Thymus (tissue), 11 donors: Measurements from ENCODE around the gene ZDHHC4. TPM values are rescaled to one million over a fixed set of nuclear protein-coding genes. Genes with fewer than 3 reads are reported as not detected.
A peak's percentile ranks its signal among the peaks of the same experiment; 100 is the strongest.

Source experiments
- DNase-seq, 9 donors: peaks; one replicate each; pipeline ENCODE4 v3.0.0-alpha.2; 2013; ENCODE audit warnings: low spot score in 9 of 9, low read depth in 6 of 9, missing footprints in 1 of 9
- H3K27ac ChIP-seq, 2 donors: one replicate each; pipeline ENCODE4 v1.5.1; 2013; ENCODE audit warnings: control low read depth in 1 of 2, low read depth in 1 of 2, low read length in 1 of 2, mild to moderate bottlenecking in 1 of 2, moderate library complexity in 1 of 2
- H3K27me3 ChIP-seq, 2 donors: one replicate each; pipeline ENCODE4 v1.5.1; 2013; ENCODE audit warnings: low read length in 1 of 2; ENCODE audit not compliant: control insufficient read depth in 2 of 2, insufficient read depth in 1 of 2
- H3K36me3 ChIP-seq, 2 donors: one replicate each; pipeline ENCODE4 v1.5.1; 2013; ENCODE audit warnings: low read length in 1 of 2, mild to moderate bottlenecking in 1 of 2, moderate library complexity in 1 of 2; ENCODE audit not compliant: control insufficient read depth in 2 of 2, insufficient read depth in 2 of 2
- H3K4me1 ChIP-seq, 2 donors: one replicate each; pipeline ENCODE4 v1.5.1; 2013; ENCODE audit warnings: low read length in 2 of 2; ENCODE audit not compliant: control insufficient read depth in 2 of 2, insufficient read depth in 2 of 2
- H3K4me3 ChIP-seq, 2 donors: one replicate each; pipeline ENCODE4 v1.5.1; 2013; ENCODE audit warnings: low read length in 2 of 2, control low read depth in 1 of 2, mild to moderate bottlenecking in 1 of 2
- H3K9me3 ChIP-seq, 2 donors: one replicate each; pipeline ENCODE4 v1.5.1; 2013; ENCODE audit warnings: low read length in 1 of 2, mild to moderate bottlenecking in 1 of 2; ENCODE audit not compliant: control insufficient read depth in 2 of 2, insufficient read depth in 1 of 2
- WGBS: extraction: QIAGEN DNeasy Blood & Tissue Kit; methylation state at CpG from one replicate; pipeline ENCODE4 v1.1.7; 2013; 5-methylcytosine and 5-hydroxymethylcytosine counted together
- polyA plus RNA-seq: library from polyadenylated mRNA; stranded (reverse); fragments of 200-250 nt; gene quantifications from one replicate; pipeline ENCODE4 v1.2.3, GENCODE V29; 2013
- total RNA-seq: library from RNA; stranded (reverse); fragments of 120-200 nt; gene quantifications from one replicate; pipeline ENCODE4 v1.2.4, GENCODE V29; 2013
- donor health status: healthy.

ZDHHC4 gene
- total and polyA plus RNA-seq, 2 donors = 38.2 to 50.0 TPM

GRCh38 chr7:6613706-6614105 is 36.5 kb downstream of the ZDHHC4 start:
- no peak overlapping the region for H3K27ac ChIP-seq
- H3K9me3 ChIP-seq = no peaks in the 10 kb centered on the region
- 45% methylated on average over 2 of the region's 2 CpGs for WGBS
- H3K27me3 ChIP-seq = peaks cover 0 to 36% of the 10 kb centered on the region in 2 donors
- no peak for DNase-seq
- peaks cover 3 to 17% of the 10 kb centered on the region in 2 donors for H3K4me1 ChIP-seq
- peaks cover 3 to 12% of the 10 kb centered on the region in 2 donors for H3K36me3 ChIP-seq
- no peak overlapping the region for H3K4me3 ChIP-seq

- peaks cover 6 to 23% of the 10 kb centered on the region in 2 donors for H3K4me1 ChIP-seq
- DNase-seq = peak in 1 of 9 donors; percentile 38
Observed at GRCh38 chr7:6614953-6615722, 37.9 kb downstream of the ZDHHC4 start, which contains the start of gene ZNF853. Gene ZNF853, plus strand, starts transcription at chr7:6615610. Its CDS starts 565 bp downstream, at chr7:6616175.

DNA sequence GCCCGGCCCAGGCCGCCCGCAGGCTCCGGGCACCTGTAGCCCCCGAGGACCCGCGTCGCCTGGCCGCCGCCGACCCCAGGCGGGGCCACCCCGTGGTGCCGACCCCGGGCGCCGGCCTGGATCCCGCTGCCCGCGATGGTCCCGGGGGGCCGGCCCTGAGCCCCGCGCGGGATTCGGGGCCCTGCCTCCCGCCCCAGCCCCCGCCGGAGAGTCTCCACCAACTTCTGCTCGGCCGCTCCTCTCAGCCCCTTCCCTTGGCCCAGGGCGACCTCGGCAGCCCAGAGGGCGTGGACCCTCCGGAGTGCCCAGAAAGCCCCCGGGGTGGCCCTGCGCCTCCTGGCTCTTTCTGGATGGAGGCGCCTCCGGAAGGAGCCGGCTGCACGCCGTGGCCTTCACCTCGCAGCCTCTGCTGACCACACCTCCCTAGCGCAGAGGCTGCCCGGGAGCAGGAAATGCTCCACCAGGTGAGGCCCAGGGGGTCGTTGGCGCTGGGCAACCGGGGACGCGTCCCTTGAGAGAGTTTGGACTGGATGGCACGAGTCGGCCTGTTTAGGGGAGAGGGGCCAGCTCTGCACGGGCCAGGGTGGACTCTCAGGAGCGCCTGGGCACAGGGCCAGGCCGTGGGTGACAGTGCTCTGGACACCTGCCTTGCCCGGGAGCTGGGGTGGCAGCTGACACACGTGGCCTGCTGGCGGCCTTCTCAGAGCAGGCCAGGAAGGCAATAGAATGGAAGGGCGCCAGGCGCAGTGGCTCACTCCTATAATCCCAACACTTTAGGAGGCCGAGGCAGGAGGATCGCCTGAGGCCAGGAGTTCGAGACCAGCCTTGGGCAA is 38.7 kb downstream of the ZDHHC4 start:
- peak overlapping the region; percentile 48 to 85 for H3K4me3 ChIP-seq
- H3K4me1 ChIP-seq = peaks cover 9 to 31% of the 10 kb centered on the region in 2 donors
- peaks cover 0 to under 1% of the 10 kb centered on the region in 2 donors for H3K9me3 ChIP-seq
- H3K27ac ChIP-seq = no peak overlapping the region
- H3K27me3 ChIP-seq = peaks cover 0 to 36% of the 10 kb centered on the region in 2 donors
- H3K36me3 ChIP-seq = no peaks in the 10 kb centered on the region
- DNase-seq = peak in 1 of 9 donors; percentile 29
- WGBS = 13% methylated on average over 63 of the region's 63 CpGs

More at GRCh38 chr7:6614953-6615722, 37.9 kb downstream of the ZDHHC4 start, which contains the start of gene ZNF853:
- Histone ChIP-seq H3K9me3 (no peaks in the 10 kb centered on the region), H3K27me3 (peaks cover 0 to 36% of the 10 kb centered on the region in 2 donors), H3K27ac (no peak within 1 kb of the TSS), H3K36me3 (peaks cover 0 to 4% of the 10 kb centered on the region in 2 donors), H3K4me3 (peak within 1 kb of the TSS; percentile 48 to 85)
- 7% methylated on average over 79 of the region's 91 CpGs for WGBS

- DNase-seq = no peak
- Histone ChIP-seq H3K36me3 (peaks cover 0 to 8% of the 10 kb centered on the region in 2 donors), H3K9me3 (peaks cover 0 to 11% of the 10 kb centered on the region in 2 donors), H3K4me1 (peaks cover 20 to 42% of the 10 kb centered on the region in 2 donors), H3K27me3 (peaks cover 0 to 36% of the 10 kb centered on the region in 2 donors), H3K27ac (no peak overlapping the region), H3K4me3 (no peak overlapping the region)
- WGBS = 93% methylated on average over 20 of the region's 20 CpGs
Observed at GRCh38 chr7:6616854-6617643, 39.8 kb downstream of the ZDHHC4 start.

GRCh38 chr7:6618621-6619020 is 41.4 kb downstream of the ZDHHC4 start:
- peaks cover 0 to 15% of the 10 kb centered on the region in 2 donors for H3K9me3 ChIP-seq
- H3K36me3 ChIP-seq = peaks cover 2 to 14% of the 10 kb centered on the region in 2 donors
- peaks cover 27 to 50% of the 10 kb centered on the region in 2 donors for H3K4me1 ChIP-seq
- no peak for DNase-seq
- no peak overlapping the region for H3K4me3 ChIP-seq
- WGBS = 85% methylated on average over 4 of the region's 4 CpGs
- H3K27me3 ChIP-seq = peaks cover 0 to 32% of the 10 kb centered on the region in 2 donors
- H3K27ac ChIP-seq = no peak overlapping the region

- Histone ChIP-seq H3K4me1 (peaks cover 35 to 52% of the 10 kb centered on the region in 2 donors), H3K36me3 (peaks cover 2 to 14% of the 10 kb centered on the region in 2 donors), H3K27ac (no peak overlapping the region), H3K9me3 (peaks cover 0 to 15% of the 10 kb centered on the region in 2 donors), H3K27me3 (peaks cover 0 to 18% of the 10 kb centered on the region in 2 donors), H3K4me3 (no peak overlapping the region)
- DNase-seq = peak in 1 of 9 donors; percentile 15
- 79% methylated on average over 3 of the region's 3 CpGs for WGBS
Observed at GRCh38 chr7:6619961-6620360, 42.7 kb downstream of the ZDHHC4 start.

DNA sequence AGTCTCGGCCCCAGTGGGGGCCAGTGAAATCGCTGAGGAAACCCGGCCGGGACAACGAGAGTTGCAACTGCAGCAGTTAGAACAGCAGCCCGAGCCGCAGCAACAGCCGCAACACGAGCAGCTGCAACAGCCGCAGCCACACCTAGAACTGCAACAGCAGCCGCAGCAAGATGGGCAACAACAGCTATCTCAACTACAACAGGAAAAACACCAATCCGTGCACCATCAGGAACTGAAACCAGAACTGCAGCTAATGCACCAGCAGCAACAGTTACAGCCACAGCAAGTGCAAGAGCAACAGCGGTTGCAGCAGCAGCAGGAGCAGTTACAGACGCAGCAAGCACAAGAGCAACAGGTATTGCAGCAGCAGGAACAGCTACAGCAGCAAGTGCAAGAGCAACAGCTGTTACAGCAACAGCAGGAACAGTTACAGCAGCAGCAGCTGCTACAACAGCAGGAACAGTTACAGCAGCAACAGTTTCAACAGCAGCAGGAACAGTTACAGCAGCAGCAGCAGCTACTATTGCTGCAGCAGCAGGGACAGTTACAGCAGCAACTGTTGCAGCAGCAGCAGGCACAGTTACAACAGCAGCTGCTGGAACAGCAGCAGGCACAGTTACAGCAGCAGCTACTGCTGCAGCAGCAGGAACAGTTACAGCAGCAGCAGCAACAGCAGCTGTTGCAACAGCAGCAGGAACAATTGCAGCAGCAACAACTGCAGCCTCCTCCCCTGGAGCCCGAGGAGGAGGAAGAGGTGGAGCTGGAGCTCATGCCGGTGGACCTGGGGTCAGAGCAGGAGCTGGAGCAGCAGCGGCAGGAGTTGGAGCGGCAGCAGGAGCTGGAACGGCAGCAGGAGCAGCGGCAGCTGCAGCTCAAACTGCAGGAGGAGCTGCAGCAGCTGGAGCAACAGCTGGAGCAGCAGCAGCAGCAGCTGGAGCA is 44.2 kb downstream of the ZDHHC4 start:
- H3K27me3 ChIP-seq = peaks cover 0 to 8% of the 10 kb centered on the region in 2 donors
- WGBS = 96% methylated on average over 20 of the region's 20 CpGs
- DNase-seq = peak in 2 of 9 donors; percentile 42 to 54
- peaks cover 42 to 51% of the 10 kb centered on the region in 2 donors for H3K4me1 ChIP-seq
- H3K4me3 ChIP-seq = no peak overlapping the region
- H3K36me3 ChIP-seq = peaks cover 2 to 14% of the 10 kb centered on the region in 2 donors
- peaks cover 0 to 15% of the 10 kb centered on the region in 2 donors for H3K9me3 ChIP-seq
- H3K27ac ChIP-seq = peak overlapping the region; percentile 39 to 60
